Right lobe of liver (tissue), 6 donors: ENCODE data around the gene ADARB2. TPM values are rescaled to one million over a fixed set of nuclear protein-coding genes. Genes with fewer than 3 reads are reported as not detected.

Experiments
- ATAC-seq, 4 donors: fragments of 200-7000 bp; cut with Tn5 transposase; one replicate each; pipeline ENCODE4 v1.9.1; 2020; ENCODE audit warnings: mild to moderate bottlenecking in 4 of 4, moderate library complexity in 4 of 4
- DNase-seq, 3 donors: peaks; one replicate each; pipeline ENCODE4 v3.0.0-alpha.2; 2020
- H3K27ac ChIP-seq, 3 donors: fragments of 200-600 bp; one replicate each; pipeline ENCODE4 v1.8.0; 2022
- H3K27me3 ChIP-seq, 2 donors: fragments of 200-600 bp; one replicate each; pipeline ENCODE4 v1.8.0; 2022
- H3K36me3 ChIP-seq, 4 donors: fragments of 200-600 bp; sonication (generic) in 1 of 4; one replicate each; pipeline versions ENCODE4 v1.5.1 to v1.8.0; 2017 to 2022; ENCODE audit warnings: control low read depth in 1 of 4
- H3K4me1 ChIP-seq, 4 donors: fragments of 200-600 bp; sonication (generic) in 1 of 4; one replicate each; pipeline versions ENCODE4 v1.5.1 to v1.8.0; 2017 to 2022; ENCODE audit warnings: control low read depth in 1 of 4
- H3K4me3 ChIP-seq, 3 donors: fragments of 200-600 bp; one replicate each; pipeline ENCODE4 v1.8.0; 2022
- H3K9me3 ChIP-seq, 4 donors: fragments of 200-600 bp; sonication (generic) in 1 of 4; one replicate each; pipeline versions ENCODE4 v1.5.1 to v1.8.0; 2017 to 2022; ENCODE audit warnings: control low read depth in 1 of 4
- POLR2A ChIP-seq: fragments of 450-650 bp; IDR thresholded peaks from one replicate; pipeline ENCODE4 v1.6.1; 2017; ENCODE audit warnings: antibody characterized with exemption, mild to moderate bottlenecking
- WGBS: methylation state at CpG from one replicate; pipeline ENCODE4 v1.1.6; 2018; ENCODE audit warnings: low coverage, low lambda C conversion rate; ENCODE audit not compliant: insufficient coverage; ENCODE audit errors: missing lambda C conversion rate; 5-methylcytosine and 5-hydroxymethylcytosine counted together
- intact Hi-C, 2 donors: fragments of 100-400 bp; cut with DNase I; formaldehyde crosslinking; loops; one replicate each; pipeline versions ENCODE4 v1.11.2 to v1.14.1; 2022
- total RNA-seq, 6 experiments: library from RNA; depleted of rRNA in 2 of 6; stranded (reverse); fragments of >200 nt in 2 of 6; fragmentation: NEBNext Ultra II Directional in 3 of 6; extraction: Animal tissue kit (Norgen Biotek cat#: 25700) in 3 of 6; gene quantifications; one replicate each; pipeline versions ENCODE4 v1.1.0 to v1.2.4, GENCODE V29; 2016 to 2023
- TF ChIP-seq, protein P1 (sequence below), 4 donors: fragments of 200-600 bp in 3 of 4; fragments of 450-650 bp in 1 of 4; IDR thresholded peaks; one replicate each; pipeline versions ENCODE4 v1.5.1 to v1.8.0; 2016 to 2022; ENCODE audit warnings: antibody characterized with exemption in 4 of 4, mild to moderate bottlenecking in 2 of 4
- donor health status: DM: no; HTN: yes; CAD: no.
- donor health status: DM: no; HTN: no; CAD: no.
- donor health status: DM: no; HTN: no; CAD: no.
- donor health status: DM: no; HTN: yes; CAD: no.
- donor health status: DM: no; HTN: yes; CAD: no.

ADARB2 gene
- total RNA-seq, 6 experiments from 2014 or later, result 0.07 to 0.68 (median 0.42) TPM

DNA sequence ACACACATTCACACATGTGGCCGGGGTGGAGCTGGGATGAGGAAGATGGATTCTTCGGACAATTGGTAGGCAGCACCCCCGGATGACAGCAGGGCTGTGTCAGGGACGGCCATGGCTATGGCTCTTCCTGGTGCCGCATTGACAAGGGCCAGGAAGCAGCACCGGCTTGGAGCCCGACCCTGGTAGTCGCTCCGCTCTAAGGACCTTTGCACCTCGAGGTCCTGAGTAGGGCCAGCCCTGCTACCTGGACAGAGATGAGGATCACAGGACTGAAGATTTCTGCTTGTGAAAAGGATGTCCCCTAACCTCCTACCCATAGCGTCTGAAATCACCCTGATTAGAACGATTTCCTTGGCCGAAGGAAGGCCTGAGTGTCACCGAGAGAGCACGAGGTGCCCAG is 134.1 kb downstream of the ADARB2 start:
- intact Hi-C loops, result no loop called here
- Histone ChIP-seq H3K27ac (no peak overlapping the region), H3K27me3 (no peaks in the 10 kb centered on the region), H3K4me1 (no peaks in the 10 kb centered on the region), H3K36me3 (no peaks in the 10 kb centered on the region), H3K9me3 (no peaks in the 10 kb centered on the region), H3K4me3 (no peak overlapping the region)
- no peak for TF ChIP-seq POLR2A
- TF ChIP-seq, protein P1, sequence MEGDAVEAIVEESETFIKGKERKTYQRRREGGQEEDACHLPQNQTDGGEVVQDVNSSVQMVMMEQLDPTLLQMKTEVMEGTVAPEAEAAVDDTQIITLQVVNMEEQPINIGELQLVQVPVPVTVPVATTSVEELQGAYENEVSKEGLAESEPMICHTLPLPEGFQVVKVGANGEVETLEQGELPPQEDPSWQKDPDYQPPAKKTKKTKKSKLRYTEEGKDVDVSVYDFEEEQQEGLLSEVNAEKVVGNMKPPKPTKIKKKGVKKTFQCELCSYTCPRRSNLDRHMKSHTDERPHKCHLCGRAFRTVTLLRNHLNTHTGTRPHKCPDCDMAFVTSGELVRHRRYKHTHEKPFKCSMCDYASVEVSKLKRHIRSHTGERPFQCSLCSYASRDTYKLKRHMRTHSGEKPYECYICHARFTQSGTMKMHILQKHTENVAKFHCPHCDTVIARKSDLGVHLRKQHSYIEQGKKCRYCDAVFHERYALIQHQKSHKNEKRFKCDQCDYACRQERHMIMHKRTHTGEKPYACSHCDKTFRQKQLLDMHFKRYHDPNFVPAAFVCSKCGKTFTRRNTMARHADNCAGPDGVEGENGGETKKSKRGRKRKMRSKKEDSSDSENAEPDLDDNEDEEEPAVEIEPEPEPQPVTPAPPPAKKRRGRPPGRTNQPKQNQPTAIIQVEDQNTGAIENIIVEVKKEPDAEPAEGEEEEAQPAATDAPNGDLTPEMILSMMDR (IDR thresholded peaks at IDR 0.05), result no peak
- ATAC-seq (no peak), DNase-seq (no peak)
- WGBS, result 46% methylated on average over 7 of the region's 15 CpGs

DNA sequence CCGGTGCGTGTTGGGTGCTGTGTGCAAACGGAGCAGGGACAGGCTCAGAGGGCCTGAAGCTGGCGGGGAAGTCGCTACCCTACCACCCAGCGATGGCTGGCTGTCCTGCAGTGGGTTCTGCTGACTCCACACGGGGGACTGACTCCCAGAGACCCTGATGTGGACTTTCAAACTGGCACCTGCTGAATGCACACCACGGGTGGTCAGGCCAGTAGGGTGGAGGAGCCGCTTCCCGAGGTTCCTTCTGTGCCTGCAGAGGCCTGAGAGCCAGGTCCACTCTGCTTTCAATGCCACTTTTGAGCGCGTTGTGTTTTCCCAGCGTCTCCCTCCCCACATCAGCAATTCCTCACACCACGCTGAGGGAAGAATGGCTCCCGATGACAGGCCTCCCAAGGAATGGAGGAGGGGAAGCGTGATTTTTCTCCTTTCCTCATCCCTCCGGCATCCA is 135.3 kb downstream of the ADARB2 start:
- Histone ChIP-seq H3K27ac (no peak overlapping the region), H3K27me3 (no peaks in the 10 kb centered on the region), H3K4me3 (no peak overlapping the region), H3K4me1 (no peaks in the 10 kb centered on the region), H3K9me3 (no peaks in the 10 kb centered on the region), H3K36me3 (no peaks in the 10 kb centered on the region)
- intact Hi-C loops, result no loop called here
- DNase-seq (no peak), ATAC-seq (no peak)
- 68% methylated on average over 11 of the region's 17 CpGs for WGBS
- TF ChIP-seq, protein P1 (IDR thresholded peaks at IDR 0.05), result no peak
- no peak for TF ChIP-seq POLR2A

DNA sequence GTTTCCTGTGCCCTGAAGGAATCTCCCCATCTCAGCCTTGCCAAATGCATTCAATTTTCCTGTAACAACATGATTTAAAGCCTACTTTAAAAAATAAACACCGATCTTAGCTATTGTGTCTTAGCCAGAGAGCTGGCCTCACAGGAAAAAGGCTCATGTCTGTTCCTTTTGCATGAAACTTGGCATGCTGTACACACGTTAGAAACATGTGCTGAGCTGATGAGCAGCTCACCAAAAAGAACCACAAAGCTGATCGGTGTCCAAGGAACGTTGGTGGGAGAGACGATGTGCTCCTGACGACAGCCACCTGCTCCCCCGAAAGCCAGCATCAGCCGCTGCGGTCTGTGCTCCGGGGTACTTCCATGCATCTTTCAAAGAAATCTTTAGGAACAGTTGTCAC is 135.9 kb downstream of the ADARB2 start:
- H3K4me1 ChIP-seq, result no peaks in the 10 kb centered on the region
- DNase-seq (no peak), ATAC-seq (no peak)
- intact Hi-C loops, result no loop called here
- 68% methylated on average over 9 of the region's 10 CpGs for WGBS
- H3K36me3 ChIP-seq, result no peaks in the 10 kb centered on the region
- no peaks in the 10 kb centered on the region for H3K9me3 ChIP-seq
- no peaks in the 10 kb centered on the region for H3K27me3 ChIP-seq
- no peak for TF ChIP-seq POLR2A
- TF ChIP-seq, protein P1 (IDR thresholded peaks at IDR 0.05), result no peak
- H3K4me3 ChIP-seq, result no peak overlapping the region
- no peak overlapping the region for H3K27ac ChIP-seq

DNA sequence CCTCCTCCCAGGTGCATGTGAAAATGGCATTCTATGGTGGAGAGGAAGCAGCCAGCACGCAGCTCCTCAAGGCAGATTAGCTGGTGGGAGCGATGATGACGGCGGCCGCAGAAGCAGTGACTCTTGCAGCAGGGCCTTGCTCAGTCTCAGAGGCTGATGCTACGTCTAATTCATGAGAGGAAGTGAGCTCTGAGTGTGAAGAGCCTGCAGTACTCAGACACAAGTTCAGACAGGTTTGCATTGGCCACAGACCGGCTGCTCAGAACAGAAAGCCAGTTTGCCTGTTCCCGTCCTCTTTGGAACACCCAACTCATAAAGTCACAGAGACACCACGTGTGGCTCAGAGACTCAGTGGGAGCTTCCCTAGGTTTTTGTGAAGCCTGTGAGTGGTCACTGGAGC is 136.5 kb downstream of the ADARB2 start:
- 65% methylated on average over 4 of the region's 9 CpGs for WGBS

More for the DNA sequence above, 136.5 kb downstream of the ADARB2 start:
- no peaks in the 10 kb centered on the region for H3K27me3 ChIP-seq
- no peaks in the 10 kb centered on the region for H3K9me3 ChIP-seq
- H3K27ac ChIP-seq, result no peak overlapping the region
- H3K36me3 ChIP-seq, result no peaks in the 10 kb centered on the region
- ATAC-seq (no peak), DNase-seq (no peak)
- TF ChIP-seq, protein P1 (IDR thresholded peaks at IDR 0.05), result no peak
- no peak for TF ChIP-seq POLR2A
- H3K4me1 ChIP-seq, result no peaks in the 10 kb centered on the region
- intact Hi-C loops, result no loop called here
- no peak overlapping the region for H3K4me3 ChIP-seq
